GM19463 (cell line): Measurements from ENCODE around the gene CEP20.
"Not testable (repeated sequence)": the region's sequence is repeated elsewhere in the genome, so short reads cannot be mapped to it uniquely, and the experiment has no call there.

ENCODE experiments used
- ATAC-seq: cut with Tn5 transposase; IDR thresholded peaks from one replicate; pipeline ENCODE4 v1.9.1; 2021; ENCODE audit warnings: mild to moderate bottlenecking, moderate library complexity; ENCODE audit not compliant: unreplicated experiment

CEP20 gene

DNA sequence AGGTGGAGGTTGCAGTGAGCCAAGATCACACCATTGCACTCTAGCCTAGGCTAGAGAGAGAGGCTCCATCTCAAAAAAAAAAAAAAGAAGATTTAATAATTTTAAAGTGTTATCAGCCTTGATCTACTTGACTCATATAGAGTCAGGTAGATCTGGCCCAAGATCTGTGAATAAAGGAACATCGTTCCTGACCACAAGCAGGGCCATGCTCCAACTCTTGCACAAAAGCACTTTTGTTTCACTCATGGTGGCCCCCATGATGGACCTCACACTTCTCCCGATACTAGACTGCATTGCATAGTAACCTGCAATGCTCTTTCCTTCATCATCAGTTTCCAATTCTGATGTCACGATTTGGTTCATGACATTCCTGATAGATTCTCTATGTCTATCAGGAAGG lies 26.4 kb downstream of the CEP20 start:
- no peak for ATAC-seq

DNA sequence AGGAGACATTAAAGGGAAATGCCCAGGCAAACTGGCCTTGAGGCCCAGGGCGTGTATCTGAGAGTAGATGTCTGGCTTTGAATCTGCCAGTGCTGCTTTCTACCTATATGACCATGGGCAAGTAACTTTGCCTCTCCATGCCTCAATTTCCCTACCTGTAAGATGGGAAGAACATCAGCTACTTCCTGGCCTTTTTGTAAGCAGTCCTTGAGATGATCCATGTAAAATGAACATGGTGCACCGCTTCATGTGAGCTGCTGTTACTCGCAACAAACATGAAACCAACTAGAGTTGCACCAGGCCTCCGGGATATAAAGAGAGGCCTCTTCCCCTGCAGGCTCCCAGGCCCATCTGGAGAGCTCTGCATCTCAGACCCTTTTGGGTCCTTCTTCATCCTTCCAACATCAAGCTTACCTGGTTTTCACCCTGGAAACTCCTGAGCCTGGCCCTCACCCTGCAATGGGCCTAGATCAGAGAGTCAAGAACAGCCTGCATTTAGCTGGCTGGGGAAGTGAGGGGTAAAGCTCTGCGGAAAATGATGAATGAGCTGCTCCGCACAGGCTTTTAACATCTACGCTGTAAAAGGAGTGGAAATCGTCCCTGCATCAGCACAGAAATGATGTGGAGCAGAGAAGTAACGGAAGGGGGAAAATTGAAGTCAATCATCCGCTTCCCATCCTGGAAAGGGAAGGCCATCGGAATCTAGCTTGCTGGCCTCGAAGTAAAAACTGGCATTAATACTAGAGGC lies 29.3 kb downstream of the CEP20 start:
- ATAC-seq, result no peak

- ATAC-seq, result no peak
Measured at GRCh38 chr16:15857724-15858560, 30.5 kb downstream of the CEP20 start.

- ATAC-seq, result no peak
Measured at GRCh38 chr16:15856901-15857698, 31.3 kb downstream of the CEP20 start, which contains the start of gene MYH11. Gene MYH11, minus strand, starts transcription at chr16:15857028. Its CDS starts 18,776 bp downstream, at chr16:15838252.

GRCh38 chr16:15856182-15856581 lies 32.2 kb downstream of the CEP20 start:
- ATAC-seq, result no peak

DNA sequence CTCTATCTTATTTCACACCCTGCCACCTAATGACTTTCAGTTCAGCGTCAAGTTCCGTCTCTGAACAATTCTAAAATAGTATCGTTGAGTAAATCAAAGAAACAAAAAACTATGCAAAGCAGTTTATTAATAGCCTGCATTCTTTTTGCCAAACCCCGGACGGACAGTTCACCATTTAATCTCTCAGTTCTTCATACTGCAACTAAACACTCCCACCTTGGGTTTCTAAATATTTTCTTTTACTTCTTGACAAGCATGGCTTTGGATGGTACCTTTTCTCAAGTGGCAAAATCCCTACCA lies 32.7 kb downstream of the CEP20 start:
- ATAC-seq, result peak; percentile 72

GRCh38 chr16:15854906-15855703 lies 33.3 kb downstream of the CEP20 start:
- no peak for ATAC-seq

- no peak for ATAC-seq
Measured at GRCh38 chr16:15854061-15854460, 34.3 kb downstream of the CEP20 start.

DNA sequence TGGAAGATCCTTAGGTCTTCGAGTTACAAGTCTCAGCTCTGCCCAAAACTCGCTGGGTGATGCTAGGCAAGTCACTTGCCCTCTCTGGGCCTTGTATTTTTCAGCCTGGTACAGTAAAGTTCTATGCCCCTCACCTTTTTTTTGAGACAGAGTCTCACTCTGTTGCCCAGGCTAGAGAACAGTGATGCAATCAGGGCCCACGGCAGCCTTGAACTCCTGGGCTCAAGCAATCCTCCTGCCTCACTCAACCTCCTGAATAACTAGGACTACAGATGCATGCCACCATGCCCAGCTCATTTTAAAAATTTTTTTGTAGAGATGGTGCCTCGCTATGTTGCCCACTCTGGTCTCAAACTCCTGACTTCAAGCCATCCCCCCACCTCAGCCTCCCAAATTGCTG lies 35.4 kb downstream of the CEP20 start:
- ATAC-seq, result no peak

DNA sequence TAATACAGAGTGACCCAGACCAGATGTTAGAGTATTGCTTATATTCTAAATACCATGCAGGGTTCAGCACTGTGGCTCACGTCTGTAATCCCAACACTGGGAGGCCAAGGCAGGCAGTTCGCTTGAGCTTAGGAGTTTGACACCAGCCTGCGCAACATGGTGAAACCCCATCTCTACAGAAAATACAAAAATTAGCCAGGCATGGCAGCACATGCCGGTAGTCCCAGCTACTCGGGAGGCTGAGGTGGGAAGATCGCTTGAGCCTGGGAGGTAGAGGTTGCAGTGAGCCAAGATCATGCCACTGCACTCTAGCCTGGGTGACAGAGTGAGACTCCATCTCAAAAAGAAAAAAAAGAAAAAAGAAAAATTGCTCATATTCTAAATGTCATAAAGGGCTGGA lies 37.8 kb downstream of the CEP20 start:
- ATAC-seq, result not testable (repeated sequence)

GRCh38 chr16:15849209-15849981 lies 39.0 kb downstream of the CEP20 start:
- ATAC-seq, result no peak

DNA sequence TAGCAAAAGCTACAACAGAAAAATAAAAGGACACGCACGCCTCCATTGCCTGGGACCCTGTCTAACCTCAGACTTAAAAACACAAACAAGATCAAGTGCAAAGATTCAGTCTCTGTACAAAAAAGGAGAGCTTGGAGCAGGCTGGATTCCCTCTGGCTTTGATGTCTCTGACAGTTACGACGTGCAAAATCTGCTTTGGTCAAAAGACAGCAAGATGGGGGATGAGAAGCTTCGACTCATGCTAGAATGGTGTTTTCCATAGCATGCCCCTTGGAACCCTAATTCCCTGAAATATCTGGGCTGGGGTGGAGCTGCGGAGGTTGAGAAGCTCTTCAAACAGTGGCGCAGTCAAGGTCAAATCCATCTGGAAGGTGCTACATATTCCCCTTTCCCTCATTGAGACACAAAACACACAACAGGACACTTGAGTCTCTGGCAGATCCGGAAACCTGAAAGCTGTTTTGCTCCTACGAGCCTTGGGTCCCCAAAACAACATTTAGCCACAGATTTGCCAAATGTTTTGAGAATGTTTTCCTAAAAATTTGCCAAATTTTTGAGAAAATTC lies 40.7 kb downstream of the CEP20 start:
- no peak for ATAC-seq

DNA sequence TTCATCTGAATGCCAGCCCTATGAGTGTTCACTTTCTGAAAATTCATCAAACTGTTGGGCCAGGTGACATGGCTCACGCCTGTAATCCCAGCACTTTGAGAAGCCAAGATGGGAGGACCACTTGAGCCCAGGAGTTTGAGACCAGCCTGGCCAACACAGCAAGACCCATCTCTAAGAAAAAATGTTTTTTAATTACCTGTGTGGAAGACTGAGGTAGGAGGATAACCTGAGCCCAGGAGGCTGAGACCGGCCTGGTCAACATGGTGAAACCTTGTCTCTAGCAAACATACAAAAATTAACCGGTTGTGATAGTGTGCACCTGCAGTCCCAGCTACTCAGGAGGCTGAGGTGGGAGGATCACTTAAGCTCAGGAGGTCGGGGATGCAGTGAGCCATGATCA lies 41.9 kb downstream of the CEP20 start:
- no peak for ATAC-seq

- ATAC-seq, result no peak
Measured at GRCh38 chr16:15843635-15844279, 44.6 kb downstream of the CEP20 start.

- not testable (repeated sequence) for ATAC-seq
Measured at GRCh38 chr16:15839204-15839603, 49.2 kb downstream of the CEP20 start.

DNA sequence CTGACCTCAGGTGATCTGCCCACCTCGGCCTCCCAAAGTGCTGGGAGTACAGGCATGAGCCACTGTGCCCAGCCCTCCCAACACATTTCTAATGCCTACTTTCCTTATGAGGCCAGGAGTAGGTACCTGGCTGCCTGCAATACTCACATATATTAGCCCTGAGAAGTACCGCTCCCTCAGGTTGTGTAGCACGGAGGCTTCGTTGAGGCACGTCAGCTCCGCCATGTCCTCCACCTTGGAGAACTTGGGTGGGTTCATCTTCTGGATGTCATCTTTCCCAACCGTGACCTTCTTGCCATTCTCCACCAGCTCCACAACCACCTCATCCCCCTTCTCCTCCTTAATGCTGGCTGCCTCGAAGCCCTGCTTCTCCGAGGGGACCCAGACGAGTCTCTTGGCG lies 50.6 kb downstream of the CEP20 start:
- ATAC-seq, result no peak

- no peak for ATAC-seq
Measured at GRCh38 chr16:15836965-15837611, 51.3 kb downstream of the CEP20 start.

- no peak for ATAC-seq
Measured at GRCh38 chr16:15836074-15836473, 52.3 kb downstream of the CEP20 start.
